Pancreas (tissue), 10 donors: ENCODE data around the gene MYOM1. TPM values are rescaled to one million over a fixed set of nuclear protein-coding genes. Genes with fewer than 3 reads are reported as not detected.

Experiments used
- ATAC-seq, 4 donors: fragments of 200-7000 bp; cut with Tn5 transposase; one replicate each; pipeline versions ENCODE4 v1.8.0 to v1.9.1; 2020; ENCODE audit warnings: mild to moderate bottlenecking in 4 of 4, moderate library complexity in 4 of 4
- DNase-seq, 6 donors: peaks; one replicate each; pipeline ENCODE4 v3.0.0-alpha.2; 2020
- FAIRE-seq: peaks from 2 replicates; lab custom pipeline; 2012; peaks lifted over from hg19 to GRCh38; lab: Jason Lieb, UNC
- H3K27ac ChIP-seq, 4 donors: fragments of 200-600 bp; sonication (generic); 1 replicate in 3 of 4; 2 replicates in 1 of 4; pipeline versions ENCODE4 v1.5.0 to v1.8.0; 2020
- H3K27me3 ChIP-seq, 4 donors: fragments of 200-600 bp; one replicate each; pipeline ENCODE4 v1.8.0; 2021
- H3K36me3 ChIP-seq, 3 donors: fragments of 200-600 bp; sonication (generic) in 1 of 3; one replicate each; pipeline versions ENCODE4 v1.5.0 to v1.8.0; 2020 to 2021
- H3K4me1 ChIP-seq, 3 donors: fragments of 200-600 bp; one replicate each; pipeline ENCODE4 v1.8.0; 2021
- H3K4me3 ChIP-seq, 4 donors: fragments of 200-600 bp; sonication (generic) in 2 of 4; one replicate each; pipeline versions ENCODE4 v1.5.0 to v1.8.0; 2020 to 2021
- H3K9me3 ChIP-seq, 4 donors: fragments of 200-600 bp; one replicate each; pipeline ENCODE4 v1.8.0; 2021
- CTCF ChIP-seq, 4 donors: fragments of 200-600 bp; sonication (generic) in 3 of 4; IDR thresholded peaks; one replicate each; pipeline versions ENCODE4 v1.5.0 to v1.8.0; 2021; ENCODE audit warnings: antibody characterized with exemption in 4 of 4
- WGBS, 2 donors: extraction: QIAGEN DNeasy Blood & Tissue Kit; methylation state at CpG; one replicate each; pipeline ENCODE4 v1.1.7; 2013; 5-methylcytosine and 5-hydroxymethylcytosine counted together
- intact Hi-C, 3 donors: fragments of 100-400 bp; cut with DNase I; formaldehyde crosslinking; loops; one replicate each; pipeline versions ENCODE4 v1.11.1 to v1.14.2; 2022
- polyA plus RNA-seq, 2 donors: library from polyadenylated mRNA; stranded (reverse); fragments of 200-250 nt; gene quantifications; one replicate each; pipeline ENCODE4 v1.2.3, GENCODE V29; 2013
- total RNA-seq, 6 donors: library from RNA; stranded (reverse); fragmentation: NEBNext Ultra II Directional in 4 of 6; extraction: Animal tissue kit (Norgen Biotek cat#: 25700) in 4 of 6; gene quantifications; one replicate each; pipeline versions ENCODE4 v1.2.1 to v1.2.4, GENCODE V29; 2021 to 2023
- donor health status: healthy with polysubstance abuse.
- donor health status: DM: no; HTN: no; CAD: no; lungs with moderate emphysema.
- donor health status: DM: no; HTN: no; CAD: no.
- donor health status: control.
- donor health status: control.
- donor health status: Bipolar disorder and iron deficiency.
- donor health status: DM: yes; HTN: yes; CAD: no.
- donor health status: DM: no; HTN: no; CAD: no.
- donor health status: DM: no; HTN: no; CAD: no.
- donor health status: DM: yes; HTN: yes; CAD: no.

The MYOM1 gene
- total and polyA plus RNA-seq, 8 donors, result 4.7 to 18.2 (median 14.2) TPM

- no peak for TF ChIP-seq CTCF (IDR thresholded peaks at IDR 0.05)
- intact Hi-C loops, result no loop called here
- Histone ChIP-seq H3K27ac (no peak overlapping the region), H3K27me3 (no peaks in the 10 kb centered on the region), H3K4me3 (no peak overlapping the region), H3K4me1 (peaks cover 27 to 35% (median 29%) of the 10 kb centered on the region in 3 donors), H3K9me3 (no peaks in the 10 kb centered on the region), H3K36me3 (no peaks in the 10 kb centered on the region)
- no peak for ATAC-seq
- no peak for DNase-seq
- WGBS, 2 donors, result 63 to 66% methylated on average over 3 of the region's 3 CpGs
- no peak for FAIRE-seq
Measured at GRCh38 chr18:3114451-3114850, 105.3 kb downstream of the MYOM1 start.

- WGBS, 2 donors, result 82 to 91% methylated on average over 7 to 8 of the region's 8 CpGs
- DNase-seq (no peak), ATAC-seq (no peak)
Measured at GRCh38 chr18:3114026-3114425, 105.7 kb downstream of the MYOM1 start.

GRCh38 chr18:3111523-3112240 is 108.1 kb downstream of the MYOM1 start:
- FAIRE-seq, result no peak

More at GRCh38 chr18:3114026-3114425, 105.7 kb downstream of the MYOM1 start:
- H3K36me3 ChIP-seq, result no peaks in the 10 kb centered on the region
- H3K4me1 ChIP-seq, result peaks cover 26 to 35% (median 27%) of the 10 kb centered on the region in 3 donors
- FAIRE-seq, result no peak
- H3K27ac ChIP-seq, result no peak overlapping the region
- intact Hi-C loops, result no loop called here
- no peaks in the 10 kb centered on the region for H3K27me3 ChIP-seq
- TF ChIP-seq CTCF (IDR thresholded peaks at IDR 0.05), result no peak
- H3K9me3 ChIP-seq, result no peaks in the 10 kb centered on the region
- no peak overlapping the region for H3K4me3 ChIP-seq

GRCh38 chr18:3110034-3110752 is 109.6 kb downstream of the MYOM1 start:
- 91% methylated on average over 7 of the region's 7 CpGs for WGBS, 2 donors
- Histone ChIP-seq H3K27ac (no peak overlapping the region), H3K4me3 (no peak overlapping the region), H3K27me3 (no peaks in the 10 kb centered on the region), H3K4me1 (peaks cover 0 to under 1% (median 0%) of the 10 kb centered on the region in 3 donors), H3K9me3 (no peaks in the 10 kb centered on the region), H3K36me3 (no peaks in the 10 kb centered on the region)
- DNase-seq, result no peak
- no peak for FAIRE-seq
- intact Hi-C loops, result no loop called here
- TF ChIP-seq CTCF (IDR thresholded peaks at IDR 0.05), result no peak
- no peak for ATAC-seq

More at GRCh38 chr18:3111523-3112240, 108.1 kb downstream of the MYOM1 start:
- no peak for DNase-seq
- Histone ChIP-seq H3K27ac (no peak overlapping the region), H3K9me3 (no peaks in the 10 kb centered on the region), H3K27me3 (no peaks in the 10 kb centered on the region), H3K36me3 (no peaks in the 10 kb centered on the region), H3K4me3 (no peak overlapping the region), H3K4me1 (peaks cover 7 to 16% (median 12%) of the 10 kb centered on the region in 3 donors)
- 72 to 76% methylated on average over 6 of the region's 6 CpGs for WGBS, 2 donors
- intact Hi-C loops, result no loop called here
- TF ChIP-seq CTCF (IDR thresholded peaks at IDR 0.05), result no peak
- ATAC-seq, result no peak
